HG03135 (cell line): ENCODE measurements around the gene MIX23.

Source experiments
- ATAC-seq: cut with Tn5 transposase; IDR thresholded peaks from one replicate; pipeline ENCODE4 v1.9.1; 2021; ENCODE audit warnings: mild to moderate bottlenecking, moderate library complexity; ENCODE audit not compliant: unreplicated experiment

The MIX23 gene

GRCh38 chr3:122382888-122383666 lies at the start of gene MIX23:
Gene MIX23, minus strand, starts transcription at chr3:122383231. Its CDS starts 7 bp downstream, at chr3:122383224.
- no peak for ATAC-seq

GRCh38 chr3:122430371-122430770 lies 47.3 kb upstream of the MIX23 start:
- ATAC-seq: no peak

- no peak for ATAC-seq
Measured at GRCh38 chr3:122427857-122428471, 44.9 kb upstream of the MIX23 start.

- no peak for ATAC-seq
Measured at GRCh38 chr3:122421836-122422235, 38.8 kb upstream of the MIX23 start.

- ATAC-seq: no peak
Measured at GRCh38 chr3:122421101-122421500, 38.1 kb upstream of the MIX23 start.

- no peak for ATAC-seq
Measured at GRCh38 chr3:122416966-122417365, 33.9 kb upstream of the MIX23 start.

GRCh38 chr3:122415762-122416654 lies 33.0 kb upstream of the MIX23 start, which contains the start of gene WDR5B:
Gene WDR5B, minus strand, starts transcription at chr3:122416062. Its CDS starts 534 bp downstream, at chr3:122415528.
- ATAC-seq: peak; percentile 82

GRCh38 chr3:122415104-122415744 lies 32.2 kb upstream of the MIX23 start:
- peak; percentile 56 for ATAC-seq

GRCh38 chr3:122414391-122414790 lies 31.4 kb upstream of the MIX23 start:
- no peak for ATAC-seq

- no peak for ATAC-seq
Measured at GRCh38 chr3:122410639-122411038, 27.6 kb upstream of the MIX23 start.

- no peak for ATAC-seq
Measured at GRCh38 chr3:122410111-122410510, 27.1 kb upstream of the MIX23 start.

- no peak for ATAC-seq
Measured at GRCh38 chr3:122409446-122409845, 26.4 kb upstream of the MIX23 start.

GRCh38 chr3:122407946-122408345 lies 24.9 kb upstream of the MIX23 start:
- no peak for ATAC-seq

- no peak for ATAC-seq
Measured at GRCh38 chr3:122406198-122406597, 23.2 kb upstream of the MIX23 start.

GRCh38 chr3:122405015-122405414 lies 22.0 kb upstream of the MIX23 start:
- ATAC-seq: no peak

GRCh38 chr3:122403489-122403888 lies 20.5 kb upstream of the MIX23 start:
- no peak for ATAC-seq

GRCh38 chr3:122398920-122399319 lies 15.9 kb upstream of the MIX23 start:
- ATAC-seq: no peak

GRCh38 chr3:122397201-122397600 lies 14.2 kb upstream of the MIX23 start:
- ATAC-seq: no peak

GRCh38 chr3:122396511-122396910 lies 13.5 kb upstream of the MIX23 start:
- ATAC-seq: no peak

GRCh38 chr3:122395582-122395981 lies 12.6 kb upstream of the MIX23 start:
- no peak for ATAC-seq

- ATAC-seq: no peak
Measured at GRCh38 chr3:122394173-122394572, 11.1 kb upstream of the MIX23 start.
